GM19372 (cell line): ENCODE results near the gene CABLES2.
"Not testable (repeated sequence)": the region's sequence is repeated elsewhere in the genome, so short reads cannot be mapped to it uniquely, and the experiment has no call there.

Experiments used
- ATAC-seq: cut with Tn5 transposase; IDR thresholded peaks from one replicate; pipeline ENCODE4 v1.9.1; 2021; ENCODE audit warnings: mild to moderate bottlenecking, low read depth, moderate library complexity; ENCODE audit not compliant: unreplicated experiment

Gene CABLES2

GRCh38 chr20:62436692-62437091 is 29.6 kb upstream of the CABLES2 start:
- ATAC-seq, result no peak

GRCh38 chr20:62433658-62434497 is 26.8 kb upstream of the CABLES2 start:
- no peak for ATAC-seq

- ATAC-seq, result no peak
Measured at GRCh38 chr20:62430866-62431447, 23.9 kb upstream of the CABLES2 start.

- no peak for ATAC-seq
Measured at GRCh38 chr20:62430311-62430853, 23.3 kb upstream of the CABLES2 start.

GRCh38 chr20:62429455-62430310 is 22.6 kb upstream of the CABLES2 start:
- ATAC-seq, result no peak

- no peak for ATAC-seq
Measured at GRCh38 chr20:62428396-62429295, 21.6 kb upstream of the CABLES2 start.

GRCh38 chr20:62428002-62428372 is 20.9 kb upstream of the CABLES2 start:
- ATAC-seq, result no peak

GRCh38 chr20:62427172-62428001 is 20.3 kb upstream of the CABLES2 start, which contains the start of gene RBBP8NL:
TSS of gene RBBP8NL (minus strand) at chr20:62427539. CDS start at chr20:62419647, 7,892 bp downstream.
- ATAC-seq, result no peak

GRCh38 chr20:62426699-62427131 is 19.6 kb upstream of the CABLES2 start:
- ATAC-seq, result no peak

- ATAC-seq, result not testable (repeated sequence)
Measured at GRCh38 chr20:62426059-62426348, 18.9 kb upstream of the CABLES2 start.

GRCh38 chr20:62425281-62426058 is 18.4 kb upstream of the CABLES2 start:
- no peak for ATAC-seq

- no peak for ATAC-seq
Measured at GRCh38 chr20:62424249-62425107, 17.4 kb upstream of the CABLES2 start.

GRCh38 chr20:62423326-62423706 is 16.2 kb upstream of the CABLES2 start:
- no peak for ATAC-seq

GRCh38 chr20:62422636-62423325 is 15.7 kb upstream of the CABLES2 start:
- no peak for ATAC-seq

GRCh38 chr20:62421716-62421990 is 14.6 kb upstream of the CABLES2 start:
- ATAC-seq, result no peak

GRCh38 chr20:62420846-62421715 is 14.0 kb upstream of the CABLES2 start:
- ATAC-seq, result no peak
